Vagina (tissue), 2 donors: ENCODE data around the gene TSPAN13. TPM values are rescaled to one million over a fixed set of nuclear protein-coding genes. Genes with fewer than 3 reads are reported as not detected.

Experiments used
- DNase-seq, 2 donors: peaks; one replicate each; pipeline ENCODE4 v3.0.0-alpha.2; 2017; ENCODE audit errors: extremely low spot score in 2 of 2
- H3K27ac ChIP-seq: fragments of 200-600 bp; sonication (generic); one replicate; pipeline ENCODE4 v1.5.1; 2019
- H3K27me3 ChIP-seq: fragments of 200-600 bp; sonication (generic); one replicate; pipeline ENCODE4 v1.5.1; 2019
- H3K36me3 ChIP-seq, 2 donors: fragments of 200-600 bp; sonication (generic); one replicate each; pipeline ENCODE4 v1.5.1; 2017 to 2019
- H3K4me1 ChIP-seq: fragments of 200-600 bp; sonication (generic); one replicate; pipeline ENCODE4 v1.5.1; 2019
- H3K4me3 ChIP-seq, 2 donors: fragments of 200-600 bp; sonication (generic); 1 replicate in 1 of 2; 2 replicates in 1 of 2; pipeline ENCODE4 v1.5.1; 2016 to 2019
- H3K9me3 ChIP-seq: fragments of 200-600 bp; sonication (generic); one replicate; pipeline ENCODE4 v1.5.1; 2019
- POLR2A ChIP-seq, 2 donors: fragments of 450-650 bp; IDR thresholded peaks; one replicate each; pipeline ENCODE4 v1.6.1; 2017; ENCODE audit warnings: antibody characterized with exemption in 2 of 2, mild to moderate bottlenecking in 2 of 2, moderate library complexity in 2 of 2
- POLR2AphosphoS5 ChIP-seq, 2 donors: sonication (generic); formaldehyde crosslinking; IDR thresholded peaks; one replicate each; pipeline ENCODE4 v1.9.0; 2017; ENCODE audit warnings: antibody characterized with exemption in 2 of 2, mild to moderate bottlenecking in 2 of 2, low read depth in 1 of 2; ENCODE audit not compliant: insufficient read depth in 1 of 2
- intact Hi-C: fragments of 100-400 bp; cut with DNase I; formaldehyde crosslinking; loops from one replicate; pipeline ENCODE4 v1.15.1; 2023
- total RNA-seq: library from RNA; depleted of rRNA; stranded (reverse); fragments of >200 nt; gene quantifications from one replicate; pipeline ENCODE4 v1.2.3, GENCODE V29; 2016
- TF ChIP-seq, protein P1 (sequence below), 3 experiments: fragments of 450-650 bp in 2 of 3; fragments of 200-600 bp in 1 of 3; sonication (generic) in 1 of 3; IDR thresholded peaks; one replicate each; pipeline ENCODE4 v1.5.1; 2017 to 2019; ENCODE audit warnings: antibody characterized with exemption in 3 of 3, mild to moderate bottlenecking in 2 of 3, moderate library complexity in 2 of 3

TSPAN13 gene
- total RNA-seq, 1 donor from 2014 or later, result 13.8 TPM

GRCh38 chr7:16739863-16740622, 13.5 kb upstream of the TSPAN13 start:
- Histone ChIP-seq H3K36me3 (no peaks in the 10 kb centered on the region), H3K4me1 (peaks cover 23% of the 10 kb centered on the region), H3K27me3 (no peaks in the 10 kb centered on the region), H3K9me3 (no peaks in the 10 kb centered on the region), H3K4me3 (no peak overlapping the region), H3K27ac (peak overlapping the region; percentile 56)
- intact Hi-C loops, result no loop called here
- no peak for DNase-seq
- TF ChIP-seq POLR2A (IDR thresholded peaks at IDR 0.05) (no peak), POLR2AphosphoS5 (IDR thresholded peaks at IDR 0.05; ENCODE audit: insufficient read depth in 1 of 2, low read depth in 1 of 2) (peak in 1 of 2 donors; percentile 86)
- TF ChIP-seq, protein P1, sequence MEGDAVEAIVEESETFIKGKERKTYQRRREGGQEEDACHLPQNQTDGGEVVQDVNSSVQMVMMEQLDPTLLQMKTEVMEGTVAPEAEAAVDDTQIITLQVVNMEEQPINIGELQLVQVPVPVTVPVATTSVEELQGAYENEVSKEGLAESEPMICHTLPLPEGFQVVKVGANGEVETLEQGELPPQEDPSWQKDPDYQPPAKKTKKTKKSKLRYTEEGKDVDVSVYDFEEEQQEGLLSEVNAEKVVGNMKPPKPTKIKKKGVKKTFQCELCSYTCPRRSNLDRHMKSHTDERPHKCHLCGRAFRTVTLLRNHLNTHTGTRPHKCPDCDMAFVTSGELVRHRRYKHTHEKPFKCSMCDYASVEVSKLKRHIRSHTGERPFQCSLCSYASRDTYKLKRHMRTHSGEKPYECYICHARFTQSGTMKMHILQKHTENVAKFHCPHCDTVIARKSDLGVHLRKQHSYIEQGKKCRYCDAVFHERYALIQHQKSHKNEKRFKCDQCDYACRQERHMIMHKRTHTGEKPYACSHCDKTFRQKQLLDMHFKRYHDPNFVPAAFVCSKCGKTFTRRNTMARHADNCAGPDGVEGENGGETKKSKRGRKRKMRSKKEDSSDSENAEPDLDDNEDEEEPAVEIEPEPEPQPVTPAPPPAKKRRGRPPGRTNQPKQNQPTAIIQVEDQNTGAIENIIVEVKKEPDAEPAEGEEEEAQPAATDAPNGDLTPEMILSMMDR (IDR thresholded peaks at IDR 0.05), result no peak

- intact Hi-C loops, result no loop called here
- Histone ChIP-seq H3K36me3 (no peaks in the 10 kb centered on the region), H3K9me3 (no peaks in the 10 kb centered on the region), H3K4me1 (peaks cover 23% of the 10 kb centered on the region), H3K27me3 (no peaks in the 10 kb centered on the region), H3K27ac (peak overlapping the region; percentile 56), H3K4me3 (no peak overlapping the region)
- DNase-seq, result no peak
- no peak for TF ChIP-seq POLR2AphosphoS5 (IDR thresholded peaks at IDR 0.05; ENCODE audit: insufficient read depth in 1 of 2, low read depth in 1 of 2)
- TF ChIP-seq, protein P1 (IDR thresholded peaks at IDR 0.05), result no peak
- TF ChIP-seq POLR2A (IDR thresholded peaks at IDR 0.05), result no peak
Measured at GRCh38 chr7:16740623-16740953, 13.0 kb upstream of the TSPAN13 start.

GRCh38 chr7:16740996-16741395, 12.6 kb upstream of the TSPAN13 start:
- Histone ChIP-seq H3K9me3 (no peaks in the 10 kb centered on the region), H3K4me3 (no peak overlapping the region), H3K36me3 (no peaks in the 10 kb centered on the region), H3K27ac (peak overlapping the region; percentile 56), H3K27me3 (no peaks in the 10 kb centered on the region), H3K4me1 (peaks cover 23% of the 10 kb centered on the region)
- intact Hi-C loops, result no loop called here
- TF ChIP-seq POLR2AphosphoS5 (IDR thresholded peaks at IDR 0.05; ENCODE audit: insufficient read depth in 1 of 2, low read depth in 1 of 2), result no peak
- no peak for TF ChIP-seq POLR2A (IDR thresholded peaks at IDR 0.05)
- TF ChIP-seq, protein P1 (IDR thresholded peaks at IDR 0.05), result no peak
- DNase-seq, result no peak

- intact Hi-C loops, result no loop called here
- no peaks in the 10 kb centered on the region for H3K36me3 ChIP-seq
- no peak for TF ChIP-seq POLR2A (IDR thresholded peaks at IDR 0.05)
- TF ChIP-seq, protein P1 (IDR thresholded peaks at IDR 0.05), result no peak
- TF ChIP-seq POLR2AphosphoS5 (IDR thresholded peaks at IDR 0.05; ENCODE audit: insufficient read depth in 1 of 2, low read depth in 1 of 2), result no peak
- no peak overlapping the region for H3K4me3 ChIP-seq
- no peak overlapping the region for H3K27ac ChIP-seq
- no peak for DNase-seq
- no peaks in the 10 kb centered on the region for H3K27me3 ChIP-seq
- H3K9me3 ChIP-seq, result no peaks in the 10 kb centered on the region
- H3K4me1 ChIP-seq, result peaks cover 23% of the 10 kb centered on the region
Measured at GRCh38 chr7:16741676-16742075, 11.9 kb upstream of the TSPAN13 start.

- Histone ChIP-seq H3K9me3 (no peaks in the 10 kb centered on the region), H3K27me3 (no peaks in the 10 kb centered on the region), H3K36me3 (no peaks in the 10 kb centered on the region), H3K4me3 (no peak overlapping the region), H3K27ac (no peak overlapping the region), H3K4me1 (peaks cover 23% of the 10 kb centered on the region)
- intact Hi-C loops, result no loop called here
- DNase-seq, result no peak
- TF ChIP-seq, protein P1 (IDR thresholded peaks at IDR 0.05), result no peak
- TF ChIP-seq POLR2AphosphoS5 (IDR thresholded peaks at IDR 0.05; ENCODE audit: insufficient read depth in 1 of 2, low read depth in 1 of 2), result no peak
- TF ChIP-seq POLR2A (IDR thresholded peaks at IDR 0.05), result no peak
Measured at GRCh38 chr7:16742547-16742946, 11.0 kb upstream of the TSPAN13 start.
